NCI-H2107 (cell line): ENCODE results near the gene LIN7A.
"Not testable (repeated sequence)": the region's sequence is repeated elsewhere in the genome, so short reads cannot be mapped to it uniquely, and the experiment has no call there.

Experiments
- DNase-seq: peaks from one replicate; lab custom pipeline; 2025; lab: John Stamatoyannopoulos, UW

LIN7A gene

DNA sequence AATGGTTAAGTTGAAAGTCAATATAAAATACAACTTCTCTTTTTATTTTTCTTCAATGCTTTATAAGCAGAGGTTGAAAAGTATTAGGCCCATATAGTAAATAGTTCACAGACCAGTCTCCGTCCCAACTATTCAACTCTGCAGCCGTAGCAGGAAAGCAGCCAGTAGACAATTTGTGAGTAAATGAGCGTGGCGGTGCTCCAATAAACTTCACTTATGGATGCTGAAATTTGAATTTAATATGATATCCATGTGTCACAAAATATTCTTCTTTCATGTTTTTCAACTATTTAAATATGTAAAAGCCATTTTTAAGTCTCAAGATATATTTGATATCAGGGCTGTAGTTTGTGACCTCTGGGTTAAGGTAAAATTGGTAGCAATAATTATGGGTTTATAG, 17.7 kb downstream of the LIN7A start:
- DNase-seq = no peak

DNA sequence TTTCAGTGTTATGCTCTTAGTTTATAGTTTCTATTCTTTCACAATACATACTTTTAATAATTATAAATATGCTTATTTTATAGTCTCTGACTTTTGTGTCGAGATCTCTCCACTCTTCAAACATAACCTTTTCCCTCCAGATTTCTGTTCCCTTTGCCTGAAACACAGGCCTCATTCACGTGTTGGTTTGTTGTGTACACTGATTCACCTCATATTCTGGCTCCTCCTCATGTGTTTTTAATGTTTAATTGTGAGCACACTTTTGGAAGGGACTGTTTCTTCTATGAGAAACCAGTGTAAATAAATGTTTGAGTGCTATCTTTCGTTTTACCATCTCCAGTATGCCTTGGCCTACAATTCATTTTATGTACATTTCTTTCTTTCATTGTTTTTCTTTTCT, 20.1 kb downstream of the LIN7A start:
- DNase-seq = no peak

GRCh38 chr12:80912901-80913770, 24.6 kb downstream of the LIN7A start:
- DNase-seq = no peak

GRCh38 chr12:80909370-80909769, 28.4 kb downstream of the LIN7A start:
- DNase-seq = no peak

DNA sequence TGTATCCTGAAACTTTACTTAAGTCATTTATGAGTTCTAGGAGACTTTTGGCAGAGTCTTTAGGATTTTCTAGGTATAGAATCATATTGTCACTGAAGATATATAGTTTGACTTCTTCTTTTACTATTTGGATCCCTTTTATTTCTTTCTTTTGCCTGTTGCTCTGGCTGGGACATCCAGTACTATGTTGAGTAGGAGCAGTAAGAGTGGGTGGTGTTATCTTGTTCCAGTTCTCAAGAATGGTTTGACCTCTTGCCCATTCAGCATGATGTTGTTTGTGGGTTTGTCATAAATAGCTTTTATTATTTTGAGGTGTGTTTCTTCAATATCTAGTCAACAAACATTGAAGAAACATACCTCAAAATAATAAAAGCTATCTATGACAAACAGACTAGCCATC, 35.0 kb downstream of the LIN7A start:
- DNase-seq = no peak

DNA sequence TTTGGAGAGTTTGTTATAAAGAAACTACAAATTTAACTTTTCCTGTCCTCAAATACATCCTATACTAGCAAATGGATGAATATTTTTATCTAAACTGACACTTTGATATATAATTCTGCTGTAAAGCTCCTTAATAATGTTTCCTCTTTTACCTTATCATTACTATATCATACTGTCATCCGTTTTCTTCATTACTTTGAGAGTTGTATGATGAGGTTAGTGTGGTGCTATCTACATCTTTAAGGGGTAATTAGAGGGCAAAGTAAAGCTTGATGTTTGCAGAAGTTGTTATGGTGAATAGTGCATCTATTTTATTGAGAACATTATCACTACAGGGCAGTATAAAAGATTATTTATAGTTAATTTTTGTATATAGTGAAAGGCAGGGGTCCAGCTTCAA, 36.1 kb downstream of the LIN7A start:
- no peak for DNase-seq

DNA sequence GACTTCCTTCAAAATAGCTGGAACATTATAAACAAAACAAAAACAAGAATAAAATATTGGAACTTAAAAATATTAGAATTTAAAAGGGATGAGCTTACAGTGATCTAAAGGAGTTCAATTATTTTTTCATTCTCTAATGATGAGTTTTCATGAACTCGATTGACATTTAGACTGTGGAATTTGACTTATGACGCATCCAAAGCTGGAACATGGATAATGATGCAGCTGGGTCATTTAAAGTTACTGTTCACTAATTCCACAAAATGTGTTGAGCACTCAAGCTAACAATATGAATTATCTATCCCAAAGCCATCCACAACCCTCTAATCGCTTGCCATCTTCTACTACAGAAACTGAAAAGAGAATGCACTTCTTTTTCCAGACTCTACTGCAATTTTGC, 42.5 kb downstream of the LIN7A start:
- DNase-seq = no peak

- DNase-seq = no peak
Measured at GRCh38 chr12:80894179-80894578, 43.6 kb downstream of the LIN7A start.

DNA sequence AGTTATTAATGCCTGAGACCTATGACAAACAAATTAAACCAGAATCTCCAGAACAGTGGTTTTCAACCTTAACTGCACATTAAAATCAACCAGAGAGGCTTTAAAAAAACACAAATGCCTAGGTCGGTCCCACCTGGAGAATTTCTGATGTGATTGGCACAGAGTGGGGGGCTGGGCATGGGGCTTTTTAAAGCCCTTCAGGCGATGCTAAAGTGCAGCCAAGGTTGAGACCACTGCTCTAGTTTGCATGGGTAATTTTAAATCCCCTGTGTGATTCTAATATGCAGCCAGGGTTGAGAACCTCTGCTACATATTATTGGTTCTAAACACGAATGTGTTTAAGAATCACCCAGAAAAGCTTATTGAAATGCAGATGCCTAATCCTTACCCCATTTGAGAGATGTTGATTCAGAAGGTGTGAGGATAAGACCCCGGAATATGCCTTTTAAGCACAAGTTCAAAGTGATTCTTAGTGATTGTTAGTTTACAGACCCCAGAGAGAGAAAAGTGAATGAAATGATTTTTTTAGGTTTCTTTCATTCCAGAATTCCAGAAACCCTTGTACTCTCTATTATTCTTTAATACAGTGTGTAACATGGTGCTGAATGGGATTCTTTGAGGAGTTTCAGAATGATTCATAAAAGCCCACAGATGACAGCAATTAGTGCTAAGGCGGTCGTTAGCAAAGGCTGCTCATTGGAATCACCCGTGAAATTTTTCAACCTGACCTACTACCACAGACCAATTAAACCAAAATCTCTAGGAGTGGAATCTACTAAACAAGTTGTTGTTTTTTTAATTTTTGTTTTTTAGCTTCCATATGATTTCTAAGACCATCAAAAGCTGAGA, 44.9 kb downstream of the LIN7A start:
- DNase-seq = no peak

DNA sequence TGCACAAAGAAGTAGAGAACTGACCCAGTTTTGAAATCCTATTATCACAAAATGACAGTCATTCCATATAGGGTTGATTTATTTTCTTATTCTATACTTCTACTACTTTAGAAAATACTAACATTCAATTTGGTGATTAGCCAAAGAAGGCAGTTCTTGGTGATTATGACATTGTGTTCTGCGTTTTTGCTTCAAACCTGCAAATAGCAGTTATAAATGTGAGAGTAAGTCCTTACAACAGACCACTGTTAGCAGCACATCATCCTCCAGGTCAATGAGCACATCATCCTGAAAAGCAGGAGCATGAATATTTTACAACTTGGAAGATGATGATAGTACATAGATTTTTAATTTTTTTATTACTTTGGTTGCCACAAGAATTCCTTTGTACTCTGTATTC, 53.1 kb downstream of the LIN7A start:
- DNase-seq = no peak

DNA sequence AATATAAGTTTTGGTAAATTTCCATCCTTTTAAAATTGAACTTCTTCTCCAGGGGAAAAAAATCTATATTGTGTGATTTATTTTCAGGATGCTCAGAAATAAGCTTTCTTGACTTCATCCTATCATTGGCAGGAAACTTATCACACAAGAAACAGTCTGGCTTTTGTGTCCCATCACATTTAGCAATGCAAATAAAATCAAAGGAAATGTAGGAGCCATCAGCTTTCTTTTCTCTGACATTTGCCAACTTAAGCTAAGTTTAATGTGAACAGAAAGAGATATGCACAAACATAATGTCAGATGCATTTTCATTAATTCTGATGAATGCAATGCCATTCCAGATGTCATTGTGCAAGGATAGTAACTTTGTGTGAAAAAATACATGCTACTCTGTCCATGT, 56.6 kb downstream of the LIN7A start:
- no peak for DNase-seq

DNA sequence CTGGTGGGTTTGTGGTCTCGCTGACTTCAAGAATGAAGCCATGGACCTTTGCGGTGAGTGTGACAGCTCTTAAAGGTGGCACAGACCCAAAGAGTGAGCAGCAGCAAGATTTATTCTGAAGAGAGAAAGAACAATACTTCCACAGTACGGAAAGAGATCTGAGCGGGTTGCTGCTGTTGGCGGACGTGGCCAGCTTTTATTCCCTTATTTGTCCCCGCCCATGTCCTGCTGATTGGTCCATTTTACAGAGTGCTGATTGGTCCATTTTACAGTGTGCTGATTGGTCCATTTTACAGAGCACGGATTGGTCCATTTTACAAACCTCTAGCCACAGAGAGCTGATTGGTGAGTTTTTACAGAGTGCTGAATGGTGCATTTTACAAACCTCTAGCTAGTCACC, 59.3 kb downstream of the LIN7A start:
- not testable (repeated sequence) for DNase-seq

GRCh38 chr12:80877721-80878265, 59.9 kb downstream of the LIN7A start:
- DNase-seq = no peak

GRCh38 chr12:80872053-80872452, 65.7 kb downstream of the LIN7A start:
- no peak for DNase-seq

DNA sequence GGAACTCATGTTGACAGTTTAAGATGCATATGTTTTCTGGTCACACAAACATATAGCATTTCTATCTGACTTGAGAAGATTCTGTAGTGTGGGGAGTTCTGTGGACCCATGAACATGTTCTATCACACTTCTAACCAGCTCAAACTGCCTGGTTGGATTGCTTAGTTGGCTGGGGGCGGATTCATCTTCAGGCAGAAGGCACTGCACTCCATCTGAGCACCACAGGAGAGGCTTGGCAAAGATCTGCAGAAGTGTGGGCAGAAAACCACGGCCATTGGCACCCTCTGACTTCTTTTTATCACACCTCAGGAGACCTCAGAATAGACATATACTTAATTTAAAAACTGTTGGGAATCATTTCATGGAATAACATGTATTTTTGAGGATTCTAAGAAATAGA, 68.5 kb downstream of the LIN7A start:
- DNase-seq = no peak

DNA sequence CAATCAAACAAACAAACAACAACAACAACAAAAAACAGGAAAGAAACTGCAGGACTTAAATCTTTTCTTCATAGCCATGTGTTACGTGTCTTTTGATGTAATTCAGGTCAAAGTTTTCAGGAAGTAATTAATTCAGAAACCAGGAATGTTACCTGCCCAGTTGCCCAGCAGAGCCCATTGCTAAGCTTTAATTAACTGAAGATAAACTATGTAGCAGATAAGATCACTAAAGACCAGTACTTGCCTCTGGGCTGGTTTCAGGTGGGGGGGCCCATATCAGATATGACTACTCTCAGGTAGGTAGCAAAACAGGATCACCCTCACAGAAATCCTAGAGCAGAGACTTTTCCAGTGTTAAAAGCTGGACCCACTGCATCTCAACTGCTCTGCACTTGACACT, 69.2 kb downstream of the LIN7A start:
- DNase-seq = no peak

DNA sequence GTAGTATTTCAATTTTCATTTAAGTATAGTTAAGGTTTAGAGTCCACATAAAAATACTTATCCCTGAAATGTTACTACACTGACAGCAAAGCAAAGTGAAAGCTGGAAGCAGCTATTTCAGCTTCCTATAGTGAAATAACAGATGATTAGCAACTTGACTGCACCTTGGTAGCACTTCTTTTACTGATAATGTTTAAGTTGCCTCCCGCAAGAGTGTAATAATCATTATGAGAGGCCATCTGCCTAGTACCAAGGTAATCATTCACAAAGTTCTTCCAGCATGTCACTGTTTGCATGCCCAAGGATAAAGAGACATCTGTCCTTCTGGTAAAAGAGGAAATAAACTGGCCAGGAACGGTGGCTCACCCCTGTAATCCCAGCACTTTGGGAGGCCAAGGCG, 69.8 kb downstream of the LIN7A start:
- no peak for DNase-seq

DNA sequence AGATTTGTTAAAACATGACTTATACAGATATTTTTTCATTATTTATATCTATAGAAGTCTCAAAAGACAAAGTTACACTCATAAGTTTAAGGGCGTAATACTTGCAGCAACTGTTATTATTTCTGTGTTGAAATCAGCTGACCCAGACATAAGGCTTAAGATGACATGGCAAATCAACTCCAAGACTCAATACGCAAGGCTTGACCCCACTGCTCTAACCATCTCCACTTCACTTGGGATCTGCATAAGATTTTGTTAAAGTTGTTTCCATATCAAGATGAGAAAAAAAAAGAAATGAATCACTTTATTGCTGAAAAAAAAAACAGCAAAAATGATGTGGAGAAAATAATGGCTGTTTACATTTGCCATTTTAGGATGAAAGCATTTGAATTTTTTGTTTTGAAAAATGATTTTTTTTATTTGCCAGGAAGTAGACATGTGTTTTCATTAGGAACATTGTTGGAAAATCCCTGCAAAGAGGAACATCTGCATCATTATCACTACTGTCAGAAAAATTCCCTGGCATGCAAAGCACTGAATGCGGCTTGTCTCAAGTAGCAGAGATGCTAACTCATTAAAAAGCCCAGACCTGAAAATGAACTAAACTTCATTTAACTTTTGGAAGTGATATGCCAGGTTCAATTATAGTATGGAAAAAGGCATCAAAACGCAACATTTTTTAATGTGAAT, 73.5 kb downstream of the LIN7A start:
- no peak for DNase-seq

- no peak for DNase-seq
Measured at GRCh38 chr12:80862531-80862930, 75.2 kb downstream of the LIN7A start.

- DNase-seq = no peak
Measured at GRCh38 chr12:80861641-80862378, 75.9 kb downstream of the LIN7A start.

DNA sequence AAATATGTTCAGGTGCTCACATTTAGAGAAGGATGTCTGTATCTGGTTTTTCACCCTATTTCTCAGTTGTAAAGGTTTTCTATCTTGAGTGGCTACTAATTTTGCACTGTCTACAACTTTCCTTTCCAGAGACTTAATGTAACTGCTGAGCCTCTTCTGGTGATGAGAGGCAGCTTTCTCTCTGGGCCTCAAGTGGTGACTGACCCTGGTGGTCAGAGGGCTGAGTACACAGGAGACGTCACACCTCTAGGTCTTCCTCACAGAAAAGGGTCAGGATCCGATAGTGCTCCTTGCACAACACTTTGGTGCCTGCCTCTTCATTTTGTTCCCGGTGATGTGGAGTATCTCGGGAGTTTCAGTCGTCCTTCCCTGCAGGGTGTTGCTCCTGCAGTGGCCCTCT, 76.8 kb downstream of the LIN7A start:
- DNase-seq = no peak

DNA sequence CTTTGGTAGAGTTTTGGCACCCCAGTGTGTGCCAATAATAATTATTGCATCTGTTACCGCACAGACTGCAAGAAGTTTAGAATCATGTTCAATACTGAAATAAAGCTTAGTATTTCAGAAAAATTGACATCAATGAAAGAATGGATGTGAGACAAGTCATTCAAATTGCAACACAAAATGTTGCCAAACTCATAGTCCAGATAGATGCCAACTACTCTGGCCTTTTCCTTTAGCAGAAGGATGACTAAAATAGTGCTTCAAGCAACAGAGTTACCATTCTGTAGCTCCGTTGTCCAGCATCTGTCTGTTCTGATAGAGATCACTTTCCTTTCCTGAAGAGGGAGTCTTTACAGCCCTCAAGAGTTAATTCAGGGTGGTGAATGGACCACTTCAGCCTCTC, 77.5 kb downstream of the LIN7A start:
- no peak for DNase-seq
